Left ventricle myocardium inferior (tissue), 1 donor: ENCODE data around the gene LCOR. TPM values are rescaled to one million over a fixed set of nuclear protein-coding genes. Genes with fewer than 3 reads are reported as not detected.

Experiments
- DNase-seq: peaks from one replicate; pipeline ENCODE4 v3.0.0-alpha.2; 2020
- H3K27ac ChIP-seq: fragments of 200-600 bp; replicated peaks from 2 replicates; pipeline ENCODE4 v1.8.0; 2021
- H3K27me3 ChIP-seq: fragments of 200-600 bp; 2 replicates; pipeline ENCODE4 v1.8.0; 2021; ENCODE audit warnings: low read depth
- H3K36me3 ChIP-seq: fragments of 200-600 bp; 2 replicates; pipeline ENCODE4 v1.8.0; 2021
- H3K4me1 ChIP-seq: fragments of 200-600 bp; 2 replicates; pipeline ENCODE4 v1.8.0; 2021
- H3K4me3 ChIP-seq: fragments of 200-600 bp; 2 replicates; pipeline ENCODE4 v1.8.0; 2021; ENCODE audit warnings: mild to moderate bottlenecking, moderate library complexity
- H3K9me3 ChIP-seq: fragments of 200-600 bp; replicated peaks from 2 replicates; pipeline ENCODE4 v1.8.0; 2021
- intact Hi-C: fragments of 100-400 bp; cut with micrococcal nuclease; formaldehyde crosslinking; loops from one replicate; pipeline ENCODE4 v1.11.0; 2022
- total RNA-seq: library from RNA; stranded (reverse); fragmentation: NEBNext Ultra II Directional; extraction: Animal tissue kit (Norgen Biotek cat#: 25700); gene quantifications from one replicate; pipeline ENCODE4 v1.2.1, GENCODE V29; 2021
- TF ChIP-seq, protein P1 (sequence below): fragments of 200-600 bp; IDR thresholded peaks from 2 replicates; pipeline ENCODE4 v1.8.0; 2021; ENCODE audit warnings: antibody characterized with exemption, mild to moderate bottlenecking, borderline replicate concordance
- donor health status: DM: no; HTN: yes; CAD: no; lungs with severe emphysema.

Gene LCOR
- total RNA-seq, 1 donor from 2014 or later, result 18.9 TPM

- no peak overlapping the region for H3K4me3 ChIP-seq
- no peak for DNase-seq
- no peaks in the 10 kb centered on the region for H3K9me3 ChIP-seq
- H3K36me3 ChIP-seq, result no peaks in the 10 kb centered on the region
- intact Hi-C loops, result no loop called here
- no peaks in the 10 kb centered on the region for H3K27me3 ChIP-seq
- H3K4me1 ChIP-seq, result peaks cover 22% of the 10 kb centered on the region
- H3K27ac ChIP-seq, result no peak overlapping the region
- TF ChIP-seq, protein P1, sequence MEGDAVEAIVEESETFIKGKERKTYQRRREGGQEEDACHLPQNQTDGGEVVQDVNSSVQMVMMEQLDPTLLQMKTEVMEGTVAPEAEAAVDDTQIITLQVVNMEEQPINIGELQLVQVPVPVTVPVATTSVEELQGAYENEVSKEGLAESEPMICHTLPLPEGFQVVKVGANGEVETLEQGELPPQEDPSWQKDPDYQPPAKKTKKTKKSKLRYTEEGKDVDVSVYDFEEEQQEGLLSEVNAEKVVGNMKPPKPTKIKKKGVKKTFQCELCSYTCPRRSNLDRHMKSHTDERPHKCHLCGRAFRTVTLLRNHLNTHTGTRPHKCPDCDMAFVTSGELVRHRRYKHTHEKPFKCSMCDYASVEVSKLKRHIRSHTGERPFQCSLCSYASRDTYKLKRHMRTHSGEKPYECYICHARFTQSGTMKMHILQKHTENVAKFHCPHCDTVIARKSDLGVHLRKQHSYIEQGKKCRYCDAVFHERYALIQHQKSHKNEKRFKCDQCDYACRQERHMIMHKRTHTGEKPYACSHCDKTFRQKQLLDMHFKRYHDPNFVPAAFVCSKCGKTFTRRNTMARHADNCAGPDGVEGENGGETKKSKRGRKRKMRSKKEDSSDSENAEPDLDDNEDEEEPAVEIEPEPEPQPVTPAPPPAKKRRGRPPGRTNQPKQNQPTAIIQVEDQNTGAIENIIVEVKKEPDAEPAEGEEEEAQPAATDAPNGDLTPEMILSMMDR, result no peak
These were observed 159.3 kb downstream of the LCOR start for GRCh38 chr10:96991313-96991841.

- Histone ChIP-seq H3K27me3 (no peaks in the 10 kb centered on the region), H3K4me3 (no peak overlapping the region), H3K4me1 (peaks cover 26% of the 10 kb centered on the region), H3K36me3 (no peaks in the 10 kb centered on the region), H3K9me3 (no peaks in the 10 kb centered on the region), H3K27ac (no peak overlapping the region)
- TF ChIP-seq, protein P1, result no peak
- intact Hi-C loops, result no loop called here
- no peak for DNase-seq
These were observed 160.6 kb downstream of the LCOR start for GRCh38 chr10:96992721-96993120.

- no peak for DNase-seq
- TF ChIP-seq, protein P1, result no peak
- Histone ChIP-seq H3K4me3 (no peak overlapping the region), H3K4me1 (peaks cover 26% of the 10 kb centered on the region), H3K9me3 (no peaks in the 10 kb centered on the region), H3K27me3 (no peaks in the 10 kb centered on the region), H3K36me3 (no peaks in the 10 kb centered on the region), H3K27ac (no peak overlapping the region)
- intact Hi-C loops, result no loop called here
These were observed 163.8 kb downstream of the LCOR start for GRCh38 chr10:96995851-96996250.

DNA sequence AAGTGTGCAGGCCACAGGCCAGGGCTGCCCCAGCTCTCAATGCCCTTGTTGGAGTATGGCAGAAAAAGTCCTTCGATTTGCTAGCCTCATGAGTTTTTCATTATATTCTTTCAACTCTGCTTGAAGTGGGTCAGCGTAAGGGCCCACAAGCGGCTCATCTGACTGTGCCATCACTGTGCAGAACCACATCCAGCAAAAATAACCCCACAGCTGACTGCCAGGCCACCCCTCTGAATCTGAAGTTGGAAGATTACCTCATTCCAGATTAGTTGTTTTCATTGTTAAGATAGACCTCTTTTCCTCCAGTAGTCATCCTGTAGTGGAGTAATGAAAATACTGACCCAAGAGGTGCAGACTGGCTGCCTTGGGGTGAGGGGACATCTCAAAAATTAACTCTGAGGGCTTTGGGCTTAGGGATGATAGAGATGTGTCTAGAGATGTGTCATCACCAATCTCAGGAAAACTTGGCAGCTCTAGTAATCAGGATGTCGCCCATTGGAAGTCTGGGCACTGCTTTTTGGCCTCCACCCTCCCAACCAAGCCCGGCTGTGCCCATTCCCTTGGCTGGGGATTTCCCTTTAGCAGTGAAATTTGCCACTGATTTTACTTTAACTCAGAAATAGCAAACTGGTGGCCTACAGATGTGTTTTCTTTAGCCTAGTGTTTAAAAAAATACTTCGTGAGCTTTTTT is 164.3 kb downstream of the LCOR start:
- H3K27ac ChIP-seq, result no peak overlapping the region
- no peak overlapping the region for H3K4me3 ChIP-seq
- no peaks in the 10 kb centered on the region for H3K27me3 ChIP-seq
- intact Hi-C loops, result no loop called here
- no peak for DNase-seq
- no peaks in the 10 kb centered on the region for H3K36me3 ChIP-seq
- H3K9me3 ChIP-seq, result no peaks in the 10 kb centered on the region
- TF ChIP-seq, protein P1, result no peak
- peaks cover 26% of the 10 kb centered on the region for H3K4me1 ChIP-seq

GRCh38 chr10:96998329-96998888 is 166.3 kb downstream of the LCOR start:
- H3K27ac ChIP-seq, result no peak overlapping the region
- TF ChIP-seq, protein P1, result no peak

More at GRCh38 chr10:96998329-96998888, 166.3 kb downstream of the LCOR start:
- Histone ChIP-seq H3K27me3 (no peaks in the 10 kb centered on the region), H3K9me3 (no peaks in the 10 kb centered on the region), H3K36me3 (no peaks in the 10 kb centered on the region), H3K4me3 (no peak overlapping the region), H3K4me1 (peaks cover 26% of the 10 kb centered on the region)
- intact Hi-C loops, result no loop called here
- no peak for DNase-seq
